ENCODE results near the gene FAM200C. TPM values are rescaled to one million over a fixed set of nuclear protein-coding genes. Genes with fewer than 3 reads are reported as not detected.
A peak's percentile ranks its signal among the peaks of the same experiment; 100 is the strongest.

Gene FAM200C
- total and polyA plus RNA-seq, 11 donors: 2.2 to 5.0 (median 3.4) TPM

- ATAC-seq (peak; percentile 60 to 84 (median 82)), DNase-seq (peak in 4 of 5 donors; percentile 53 to 70 (median 62))
- TF ChIP-seq POLR2A (IDR thresholded peaks at IDR 0.05): no peak
- no peak for TF ChIP-seq CTCF (IDR thresholded peaks at IDR 0.05)
- Histone ChIP-seq H3K27ac (peak overlapping the region in 11 of 12 donors; percentile 15 to 85 (median 71)), H3K4me1 (peaks cover 0 to 59% (median 24%) of the 10 kb centered on the region in 12 donors), H3K4me3 (peak overlapping the region in 5 of 12 donors; percentile 1 to 34 (median 14)), H3K27me3 (no peaks in the 10 kb centered on the region), H3K36me3 (peaks cover 0 to 5% (median 0%) of the 10 kb centered on the region in 9 donors), H3K9me3 (no peaks in the 10 kb centered on the region)
- WGBS, 4 donors: 42 to 56% (median 49%) methylated on average over 7 of the region's 7 CpGs
- intact Hi-C loops (cut with DNase I): no loop called here
Measured at GRCh38 chr5:160357861-160358411, 41.9 kb downstream of the FAM200C start.

- H3K36me3 ChIP-seq: peaks cover 0 to 5% (median 0%) of the 10 kb centered on the region in 9 donors
- no peaks in the 10 kb centered on the region for H3K27me3 ChIP-seq
- TF ChIP-seq POLR2A (IDR thresholded peaks at IDR 0.05): no peak
- H3K27ac ChIP-seq: peak overlapping the region in 11 of 12 donors; percentile 15 to 85 (median 60)
- DNase-seq (no peak), ATAC-seq (peak in 2 of 4 donors; percentile 11 to 17)
- WGBS, 4 donors: 68 to 74% (median 72%) methylated on average over 7 of the region's 7 CpGs
- H3K4me1 ChIP-seq: peaks cover 0 to 54% (median 21%) of the 10 kb centered on the region in 12 donors
- intact Hi-C loops (cut with DNase I): no loop called here
- peak overlapping the region in 4 of 12 donors; percentile 1 to 34 (median 22) for H3K4me3 ChIP-seq
- H3K9me3 ChIP-seq: no peaks in the 10 kb centered on the region
Measured at GRCh38 chr5:160357394-160357793, 42.5 kb downstream of the FAM200C start.

- Histone ChIP-seq H3K27ac (peak overlapping the region in 10 of 12 donors; percentile 15 to 85 (median 46)), H3K4me1 (peaks cover 0 to 50% (median 20%) of the 10 kb centered on the region in 12 donors), H3K9me3 (no peaks in the 10 kb centered on the region), H3K36me3 (peaks cover 0 to 5% (median 0%) of the 10 kb centered on the region in 9 donors), H3K27me3 (no peaks in the 10 kb centered on the region), H3K4me3 (peak overlapping the region in 1 of 12 donors; percentile 1)
- no peak for TF ChIP-seq POLR2A (IDR thresholded peaks at IDR 0.05)
- no peak for TF ChIP-seq CTCF (IDR thresholded peaks at IDR 0.05)
- intact Hi-C loops (cut with DNase I): no loop called here
- ATAC-seq (no peak), DNase-seq (no peak)
- WGBS, 4 donors: 65 to 76% (median 69%) methylated on average over 7 of the region's 7 CpGs
Measured at GRCh38 chr5:160356550-160357347, 43.1 kb downstream of the FAM200C start.

GRCh38 chr5:160354666-160355065, 45.2 kb downstream of the FAM200C start:
- H3K27ac ChIP-seq: no peak overlapping the region
- no peak overlapping the region for H3K4me3 ChIP-seq
- WGBS, 4 donors: 96 to 99% (median 97%) methylated on average over 11 to 14 of the region's 14 CpGs
- ATAC-seq: no peak
- intact Hi-C loops (cut with DNase I): no loop called here
- no peaks in the 10 kb centered on the region for H3K9me3 ChIP-seq
- no peak for TF ChIP-seq POLR2A (IDR thresholded peaks at IDR 0.05)
- no peak for TF ChIP-seq CTCF (IDR thresholded peaks at IDR 0.05)
- H3K4me1 ChIP-seq: peaks cover 0 to 46% (median 16%) of the 10 kb centered on the region in 12 donors
- no peaks in the 10 kb centered on the region for H3K27me3 ChIP-seq
- no peak for DNase-seq
- peaks cover 0 to 7% (median 0%) of the 10 kb centered on the region in 9 donors for H3K36me3 ChIP-seq

Data from heart left ventricle (tissue), 16 donors.